Naive thymus-derived CD4-positive, alpha-beta T cell (primary cell): ENCODE measurements around the gene L3MBTL2. TPM values are rescaled to one million over a fixed set of nuclear protein-coding genes. Genes with fewer than 3 reads are reported as not detected.
"Not testable (repeated sequence)": the region's sequence is repeated elsewhere in the genome, so short reads cannot be mapped to it uniquely, and the experiment has no call there.

Source experiments
- ATAC-seq: fragments of 150-1000 bp; cut with Tn5 transposase; 2 replicates; pipeline ENCODE4 v1.10.0; 2021; ENCODE audit warnings: mild to moderate bottlenecking, moderate library complexity
- CTCF ChIA-PET: fragments of 350-600 bp; sonication (Branson Sonifier 250); formaldehyde crosslinking; loops from one replicate; lab custom pipeline; 2021; ENCODE audit warnings: antibody characterized with exemption; lab: Charles Lee
- POLR2A ChIA-PET: fragments of 350-600 bp; sonication (Branson Sonifier 250); formaldehyde crosslinking; loops from one replicate; lab custom pipeline; 2021; ENCODE audit warnings: antibody characterized with exemption, inconsistent platforms; lab: Charles Lee
- DNase-seq, 9 donors: peaks; one replicate each; pipeline versions ENCODE4 v3.0.0 to v3.0.0-alpha.2; 2020 to 2022; ENCODE audit warnings: mixed read lengths in 1 of 9
- H3K27ac ChIP-seq: one replicate; pipeline ENCODE4 v1.7.0; 2013; ENCODE audit warnings: mild to moderate bottlenecking, low read depth, low read length, moderate library complexity
- H3K27me3 ChIP-seq, 2 donors: one replicate each; pipeline ENCODE4 v1.7.0; 2013; ENCODE audit warnings: low read length in 2 of 2, mild to moderate bottlenecking in 2 of 2, moderate library complexity in 2 of 2; ENCODE audit not compliant: control insufficient read depth in 2 of 2, insufficient read depth in 2 of 2
- H3K36me3 ChIP-seq, 3 experiments: 1 replicate in 2 of 3; 2 replicates in 1 of 3; pipeline ENCODE4 v1.7.0; 2013; ENCODE audit warnings: low read length in 3 of 3, mild to moderate bottlenecking in 3 of 3, moderate library complexity in 1 of 3; ENCODE audit not compliant: insufficient read depth in 3 of 3, control insufficient read depth in 2 of 3
- H3K4me1 ChIP-seq, 2 donors: one replicate each; pipeline ENCODE4 v1.7.0; 2013; ENCODE audit warnings: low read length in 2 of 2, mild to moderate bottlenecking in 2 of 2, moderate library complexity in 1 of 2; ENCODE audit not compliant: control insufficient read depth in 2 of 2, insufficient read depth in 2 of 2
- H3K4me3 ChIP-seq: 2 replicates; pipeline ENCODE4 v1.7.0; 2013; ENCODE audit warnings: mild to moderate bottlenecking, low read length
- H3K9me3 ChIP-seq, 3 experiments: 1 replicate in 2 of 3; 2 replicates in 1 of 3; pipeline ENCODE4 v1.7.0; 2013; ENCODE audit warnings: low read length in 3 of 3; ENCODE audit not compliant: control insufficient read depth in 2 of 3
- H3K27ac Mint-ChIP-seq, 9 donors: one replicate each; pipeline ENCODE4 v1.8.0; 2020 to 2022; ENCODE audit warnings: mixed read lengths in 9 of 9, mild to moderate bottlenecking in 8 of 9, moderate library complexity in 5 of 9, inconsistent platforms in 2 of 9
- H3K27me3 Mint-ChIP-seq, 5 donors: one replicate each; pipeline ENCODE4 v1.8.0; 2021 to 2022; ENCODE audit warnings: mixed read lengths in 5 of 5, mild to moderate bottlenecking in 1 of 5
- H3K36me3 Mint-ChIP-seq, 5 donors: one replicate each; pipeline ENCODE4 v1.8.0; 2020 to 2022; ENCODE audit warnings: mixed read lengths in 5 of 5, mild to moderate bottlenecking in 3 of 5, inconsistent platforms in 1 of 5
- H3K4me1 Mint-ChIP-seq, 7 donors: one replicate each; pipeline ENCODE4 v1.8.0; 2020 to 2022; ENCODE audit warnings: mixed read lengths in 7 of 7, mild to moderate bottlenecking in 3 of 7, inconsistent platforms in 1 of 7
- H3K4me3 Mint-ChIP-seq, 10 donors: one replicate each; pipeline ENCODE4 v1.8.0; 2020 to 2022; ENCODE audit warnings: mild to moderate bottlenecking in 10 of 10, mixed read lengths in 10 of 10, moderate library complexity in 6 of 10, inconsistent platforms in 2 of 10
- H3K9me3 Mint-ChIP-seq, 11 donors: one replicate each; pipeline ENCODE4 v1.8.0; 2020 to 2022; ENCODE audit warnings: mixed read lengths in 11 of 11, mild to moderate bottlenecking in 4 of 11, inconsistent platforms in 1 of 11, moderate library complexity in 1 of 11
- intact Hi-C, 2 donors: fragments of 100-400 bp; cut with micrococcal nuclease; formaldehyde crosslinking; loops; one replicate each; pipeline ENCODE4 v1.15.1; 2023
- polyA plus RNA-seq, 2 donors: library from polyadenylated mRNA; unstranded; fragments of 300-500 nt; fragmentation: Illumina TruSeq; gene quantifications; one replicate each; pipeline ENCODE4 v1.2.3, GENCODE V29; 2021
- total RNA-seq, 6 experiments: library from RNA in 5 of 6; stranded (reverse) in 5 of 6; gene quantifications; 1 replicate in 5 of 6; 2 replicates in 1 of 6; pipeline ENCODE4 v1.2.3 and lab custom pipeline; 2021 to 2026

Gene L3MBTL2
- total and polyA plus RNA-seq, 7 experiments from 2014 or later = 31.6 to 45.9 (median 42.3) TPM

DNA sequence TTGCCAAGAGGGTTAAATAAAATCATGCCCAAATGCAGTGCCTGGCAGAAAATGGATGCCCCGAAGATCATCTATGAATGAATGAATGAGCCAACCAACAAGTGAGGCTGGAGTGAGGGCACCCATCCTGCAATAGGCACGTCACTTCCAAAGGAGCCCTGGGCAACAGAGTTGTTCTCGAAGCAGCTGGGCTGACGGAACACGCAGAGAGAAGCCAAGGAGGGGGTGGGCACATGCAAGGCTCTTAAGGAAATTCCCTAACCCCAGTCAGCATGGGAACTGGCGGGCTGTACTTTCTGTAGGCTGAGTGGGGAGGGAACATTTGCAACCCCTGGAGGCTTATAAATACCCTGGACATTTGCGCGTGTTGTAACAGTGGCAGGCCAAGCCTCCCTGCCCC is 47.3 kb downstream of the L3MBTL2 start:
- Histone ChIP-seq H3K27me3 (no peaks in the 10 kb centered on the region), H3K27ac (no peak overlapping the region), H3K4me1 (no peaks in the 10 kb centered on the region), H3K4me3 (no peak overlapping the region), H3K9me3 (no peaks in the 10 kb centered on the region), H3K36me3 (peaks cover 6 to 94% (median 27%) of the 10 kb centered on the region in 3 experiments)
- ChIA-PET CTCF (no interaction called here), POLR2A (interaction anchor here (0.6 kb wide), 1 partner anchor 260 kb away, joined by 5 read pairs; no protein-coding TSS in a partner anchor)
- H3K27ac Mint-ChIP-seq = no peak overlapping the region
- H3K4me1 Mint-ChIP-seq = peaks cover 0 to 2% (median 0%) of the 10 kb centered on the region in 7 donors
- no peaks in the 10 kb centered on the region for H3K27me3 Mint-ChIP-seq
- H3K4me3 Mint-ChIP-seq = no peak overlapping the region
- no peaks in the 10 kb centered on the region for H3K9me3 Mint-ChIP-seq
- ATAC-seq (no peak), DNase-seq (no peak)
- H3K36me3 Mint-ChIP-seq = peaks cover 2 to 34% (median 7%) of the 10 kb centered on the region in 5 donors
- intact Hi-C loops = no loop called here

DNA sequence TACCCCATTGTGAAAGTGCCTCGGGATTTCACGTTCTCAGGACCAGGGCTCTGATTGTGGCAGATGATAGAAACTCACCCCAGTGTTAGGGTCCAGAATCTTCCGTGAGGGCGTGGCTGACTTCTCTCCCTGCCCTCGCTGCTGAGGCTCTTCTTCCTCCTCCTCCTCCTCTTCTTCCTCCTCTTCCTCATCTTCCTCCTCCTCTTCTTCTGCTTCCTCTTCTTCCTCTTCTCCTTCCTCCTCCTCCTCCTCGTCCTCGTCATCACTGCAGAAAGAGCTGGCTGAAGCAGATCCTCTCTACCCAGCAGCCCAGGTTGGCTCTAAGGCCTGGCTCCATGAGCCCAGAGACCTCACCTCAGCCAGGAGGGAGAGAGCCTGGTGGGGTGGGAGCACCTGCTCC is 49.1 kb downstream of the L3MBTL2 start:
- ATAC-seq (no peak), DNase-seq (no peak)
- CTCF ChIA-PET = no interaction called here
- POLR2A ChIA-PET = no interaction called here
- H3K4me1 ChIP-seq = no peaks in the 10 kb centered on the region
- intact Hi-C loops = no loop called here
- H3K36me3 ChIP-seq = peaks cover 6 to 94% (median 23%) of the 10 kb centered on the region in 3 experiments
- no peaks in the 10 kb centered on the region for H3K27me3 ChIP-seq
- Mint-ChIP-seq H3K27me3 (no peaks in the 10 kb centered on the region), H3K9me3 (peaks cover 0 to 3% (median 0%) of the 10 kb centered on the region in 11 donors), H3K36me3 (peaks cover 4 to 42% (median 5%) of the 10 kb centered on the region in 5 donors), H3K4me1 (peaks cover 0 to 2% (median 0%) of the 10 kb centered on the region in 7 donors), H3K27ac (peak overlapping the region in 2 of 9 donors; percentile 6 to 41), H3K4me3 (peak overlapping the region in 1 of 10 donors; percentile 33)
- no peaks in the 10 kb centered on the region for H3K9me3 ChIP-seq
- H3K27ac ChIP-seq = no peak overlapping the region
- H3K4me3 ChIP-seq = no peak overlapping the region

DNA sequence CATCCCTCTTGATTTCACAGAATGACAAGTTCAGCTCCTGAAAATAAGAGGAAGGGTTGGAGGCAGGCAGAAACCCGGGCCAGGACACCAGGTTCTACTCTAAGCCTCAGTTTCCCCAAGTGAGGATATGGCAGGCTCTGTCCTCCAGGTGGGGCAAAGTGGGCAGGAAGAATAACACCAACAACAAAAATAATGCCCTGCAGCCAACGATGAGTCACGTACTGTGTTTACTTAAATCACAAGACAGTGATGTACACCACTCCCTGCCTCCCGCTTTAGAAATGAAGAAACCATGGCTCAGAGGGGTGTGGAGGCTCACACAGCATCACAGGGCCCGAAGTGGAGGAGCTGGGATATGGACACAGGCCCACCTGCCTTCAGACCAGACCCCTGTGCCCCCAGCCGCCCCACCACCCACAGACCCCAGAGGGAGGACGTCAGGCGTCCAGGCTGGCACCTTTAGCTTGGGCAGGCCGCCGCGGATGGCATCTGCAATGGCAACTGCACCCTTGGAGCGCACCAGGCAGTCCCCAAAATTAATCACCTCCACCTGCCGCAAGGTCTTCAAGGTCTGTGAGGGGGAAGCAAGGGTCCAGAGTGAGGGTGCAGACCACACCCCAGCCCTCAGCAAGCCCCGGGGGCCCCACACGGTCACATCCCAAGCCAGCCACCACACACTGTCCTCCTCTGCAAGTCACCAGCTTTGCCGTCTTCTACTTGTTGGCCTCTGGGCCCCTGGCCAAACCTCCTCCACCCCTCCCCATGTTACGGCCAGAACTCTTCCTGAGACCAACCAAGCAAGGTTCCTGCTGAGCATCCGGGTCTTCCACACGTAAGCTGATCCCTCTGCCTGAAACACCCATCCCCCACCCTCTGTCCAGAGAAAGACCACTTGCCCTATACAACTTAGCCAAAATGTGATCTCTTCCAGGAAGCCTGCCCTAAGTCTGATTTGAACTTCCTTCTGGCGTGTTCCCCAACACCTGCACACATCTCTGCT is 51.4 kb downstream of the L3MBTL2 start:
- ATAC-seq (no peak), DNase-seq (no peak)
- H3K27me3 Mint-ChIP-seq = no peaks in the 10 kb centered on the region
- intact Hi-C loops = no loop called here
- H3K4me3 Mint-ChIP-seq = no peak overlapping the region
- H3K27ac ChIP-seq = no peak overlapping the region
- peak overlapping the region in 2 of 9 donors; percentile 30 to 43 for H3K27ac Mint-ChIP-seq
- H3K4me1 Mint-ChIP-seq = peaks cover 0 to 2% (median 0%) of the 10 kb centered on the region in 7 donors
- ChIA-PET POLR2A (no interaction called here), CTCF (interaction anchor here (1.1 kb wide), 1 partner anchor 302 kb away, joined by 4 read pairs; no protein-coding TSS in a partner anchor)
- no peak overlapping the region for H3K4me3 ChIP-seq
- no peaks in the 10 kb centered on the region for H3K4me1 ChIP-seq
- peaks cover 0 to 94% (median 23%) of the 10 kb centered on the region in 3 experiments for H3K36me3 ChIP-seq
- peaks cover 0 to 3% (median 0%) of the 10 kb centered on the region in 11 donors for H3K9me3 Mint-ChIP-seq
- peaks cover 0 to 32% (median 5%) of the 10 kb centered on the region in 5 donors for H3K36me3 Mint-ChIP-seq
- no peaks in the 10 kb centered on the region for H3K9me3 ChIP-seq
- no peaks in the 10 kb centered on the region for H3K27me3 ChIP-seq

DNA sequence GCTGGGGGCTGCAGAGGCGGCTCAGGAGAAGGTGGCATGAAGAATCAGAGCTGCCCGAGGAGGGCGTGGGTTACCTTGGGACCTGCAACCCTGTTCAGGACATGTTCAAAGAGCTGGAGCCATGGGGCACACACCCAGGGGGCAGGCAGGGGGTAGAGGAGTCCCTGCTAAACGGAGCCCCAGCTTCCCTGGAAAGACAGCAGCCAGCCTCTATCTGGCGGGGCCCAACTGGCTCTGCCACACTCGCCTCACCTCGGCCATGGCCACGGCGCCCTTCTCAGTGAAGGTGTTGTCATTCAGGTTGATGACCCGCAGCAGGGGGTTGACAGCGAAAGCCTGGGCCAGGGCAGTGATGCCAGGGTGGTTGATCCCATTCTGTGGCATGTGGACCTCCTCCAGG is 52.6 kb downstream of the L3MBTL2 start:
- CTCF ChIA-PET = no interaction called here
- POLR2A ChIA-PET = no interaction called here
- ATAC-seq (no peak), DNase-seq (no peak)
- peaks cover 0 to 2% (median 0%) of the 10 kb centered on the region in 7 donors for H3K4me1 Mint-ChIP-seq
- intact Hi-C loops = no loop called here
- H3K27me3 ChIP-seq = no peaks in the 10 kb centered on the region
- no peaks in the 10 kb centered on the region for H3K9me3 ChIP-seq
- no peaks in the 10 kb centered on the region for H3K27me3 Mint-ChIP-seq
- H3K36me3 ChIP-seq = peaks cover 0 to 96% (median 26%) of the 10 kb centered on the region in 3 experiments
- peaks cover 0 to 3% (median 0%) of the 10 kb centered on the region in 11 donors for H3K9me3 Mint-ChIP-seq
- no peaks in the 10 kb centered on the region for H3K4me1 ChIP-seq
- H3K27ac ChIP-seq = no peak overlapping the region
- H3K4me3 ChIP-seq = no peak overlapping the region
- H3K36me3 Mint-ChIP-seq = peaks cover 0 to 27% (median 5%) of the 10 kb centered on the region in 5 donors
- H3K27ac Mint-ChIP-seq = no peak overlapping the region
- no peak overlapping the region for H3K4me3 Mint-ChIP-seq

DNA sequence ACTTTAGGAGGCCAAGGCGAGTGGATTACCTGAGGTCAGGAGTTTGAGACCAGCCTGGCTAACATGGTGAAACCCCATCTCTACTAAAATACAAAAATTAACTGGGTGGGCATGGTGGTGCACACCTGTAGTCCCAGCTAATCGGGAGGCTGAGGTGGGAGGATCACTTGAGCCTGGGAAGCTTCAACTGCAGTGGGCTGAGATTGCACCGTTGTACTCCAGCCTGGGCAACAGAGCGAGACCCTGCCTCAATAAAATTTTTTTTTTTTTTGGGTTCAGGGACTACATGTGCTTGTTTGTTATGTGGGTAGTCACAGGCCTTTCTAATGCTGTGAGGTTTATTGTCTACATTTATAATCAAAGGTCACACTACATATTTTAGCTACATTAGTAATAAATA is 54.6 kb downstream of the L3MBTL2 start:
- H3K9me3 ChIP-seq, H3K27me3 Mint-ChIP-seq, H3K4me3 ChIP-seq, ATAC-seq, H3K27me3 ChIP-seq, H3K9me3 Mint-ChIP-seq, H3K4me3 Mint-ChIP-seq, DNase-seq, CTCF ChIA-PET, H3K4me1 Mint-ChIP-seq, H3K27ac ChIP-seq, H3K27ac Mint-ChIP-seq, intact Hi-C loops, H3K4me1 ChIP-seq: not testable (repeated sequence)
- POLR2A ChIA-PET = interaction anchor here (0.7 to 0.9 kb wide), 2 partner anchors 15 to 438 kb away, joined by 3 to 6 read pairs; no protein-coding TSS in a partner anchor
- peaks cover 0 to 31% (median 5%) of the 10 kb centered on the region in 5 donors for H3K36me3 Mint-ChIP-seq
- H3K36me3 ChIP-seq = peaks cover 6 to 100% (median 31%) of the 10 kb centered on the region in 3 experiments

DNA sequence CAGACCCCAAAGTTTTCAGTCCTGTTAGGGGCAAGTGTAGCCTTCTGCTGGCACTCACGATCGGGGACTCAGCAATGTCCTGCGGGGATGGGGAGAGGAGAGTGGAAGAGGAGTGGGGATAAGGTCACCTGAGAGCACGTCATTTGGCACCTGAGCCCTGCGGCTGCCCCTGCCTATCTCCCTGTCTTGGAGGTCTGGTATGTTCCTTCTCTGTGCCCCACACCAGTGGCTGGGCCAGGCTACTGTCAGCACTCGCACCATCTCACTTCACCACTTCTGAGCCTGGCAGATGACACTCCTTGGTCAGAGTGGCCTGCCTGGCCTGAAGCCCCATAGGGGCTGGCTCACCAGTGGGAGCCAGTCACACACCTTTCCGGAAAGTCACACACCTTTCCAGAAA is 55.8 kb downstream of the L3MBTL2 start:
- ATAC-seq (no peak), DNase-seq (no peak)
- Histone ChIP-seq H3K27ac (no peak overlapping the region), H3K27me3 (no peaks in the 10 kb centered on the region), H3K4me1 (no peaks in the 10 kb centered on the region), H3K4me3 (no peak overlapping the region), H3K9me3 (no peaks in the 10 kb centered on the region), H3K36me3 (peaks cover 6 to 99% (median 33%) of the 10 kb centered on the region in 3 experiments)
- H3K4me1 Mint-ChIP-seq = peaks cover 0 to 2% (median 0%) of the 10 kb centered on the region in 7 donors
- no peak overlapping the region for H3K4me3 Mint-ChIP-seq
- peaks cover 0 to 36% (median 5%) of the 10 kb centered on the region in 5 donors for H3K36me3 Mint-ChIP-seq
- ChIA-PET CTCF (no interaction called here), POLR2A (no interaction called here)
- peaks cover 0 to 3% (median 0%) of the 10 kb centered on the region in 11 donors for H3K9me3 Mint-ChIP-seq
- intact Hi-C loops = no loop called here
- H3K27ac Mint-ChIP-seq = no peak overlapping the region
- no peaks in the 10 kb centered on the region for H3K27me3 Mint-ChIP-seq
